ENCODE data around the gene MAP2.

MAP2 gene

DNA sequence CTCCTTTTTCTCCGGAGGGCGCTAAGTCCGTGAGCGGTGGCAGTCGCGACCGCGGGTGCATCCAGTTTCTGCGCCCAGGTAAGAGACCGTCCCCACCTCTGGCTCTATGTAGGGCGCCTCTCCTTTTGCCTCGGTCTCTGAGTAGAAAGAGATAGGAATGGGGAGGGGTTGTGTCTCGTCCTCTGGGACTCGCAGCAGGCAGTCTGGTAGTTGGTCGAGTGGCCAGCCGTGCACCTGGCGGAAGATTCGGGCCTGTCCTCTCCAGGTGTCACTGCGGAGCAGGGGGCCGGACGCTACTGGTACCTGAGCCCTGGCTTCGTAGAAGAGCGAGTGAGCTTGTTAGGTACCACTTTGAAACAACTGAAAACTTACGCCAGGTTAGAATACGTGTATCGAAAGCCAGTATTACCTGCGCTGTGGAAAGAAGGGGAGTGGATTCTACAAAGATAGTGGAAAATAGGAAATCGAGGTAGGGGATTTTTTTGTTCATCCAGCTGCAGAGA, 403 bp downstream of the MAP2 start:
- no peak for DNase-seq (ENCODE audit: low read depth in 2 of 2)

GRCh38 chr2:209424781-209425470, 1.1 kb downstream of the MAP2 start:
- no peak for DNase-seq (ENCODE audit: low read depth in 2 of 2)

- no peak for DNase-seq (ENCODE audit: low read depth in 2 of 2)
These were observed 1.7 kb downstream of the MAP2 start for GRCh38 chr2:209425471-209426071.

- DNase-seq (ENCODE audit: low read depth in 2 of 2): no peak
These were observed 2.6 kb downstream of the MAP2 start for GRCh38 chr2:209426432-209426831.

GRCh38 chr2:209431701-209432100, 7.9 kb downstream of the MAP2 start:
- DNase-seq (ENCODE audit: low read depth in 2 of 2): no peak

- no peak for DNase-seq (ENCODE audit: low read depth in 2 of 2)
These were observed 17.7 kb downstream of the MAP2 start for GRCh38 chr2:209441541-209441940.

GRCh38 chr2:209442939-209443338, 19.1 kb downstream of the MAP2 start:
- no peak for DNase-seq (ENCODE audit: low read depth in 2 of 2)

- no peak for DNase-seq (ENCODE audit: low read depth in 2 of 2)
These were observed 21.6 kb downstream of the MAP2 start for GRCh38 chr2:209445485-209445884.

DNA sequence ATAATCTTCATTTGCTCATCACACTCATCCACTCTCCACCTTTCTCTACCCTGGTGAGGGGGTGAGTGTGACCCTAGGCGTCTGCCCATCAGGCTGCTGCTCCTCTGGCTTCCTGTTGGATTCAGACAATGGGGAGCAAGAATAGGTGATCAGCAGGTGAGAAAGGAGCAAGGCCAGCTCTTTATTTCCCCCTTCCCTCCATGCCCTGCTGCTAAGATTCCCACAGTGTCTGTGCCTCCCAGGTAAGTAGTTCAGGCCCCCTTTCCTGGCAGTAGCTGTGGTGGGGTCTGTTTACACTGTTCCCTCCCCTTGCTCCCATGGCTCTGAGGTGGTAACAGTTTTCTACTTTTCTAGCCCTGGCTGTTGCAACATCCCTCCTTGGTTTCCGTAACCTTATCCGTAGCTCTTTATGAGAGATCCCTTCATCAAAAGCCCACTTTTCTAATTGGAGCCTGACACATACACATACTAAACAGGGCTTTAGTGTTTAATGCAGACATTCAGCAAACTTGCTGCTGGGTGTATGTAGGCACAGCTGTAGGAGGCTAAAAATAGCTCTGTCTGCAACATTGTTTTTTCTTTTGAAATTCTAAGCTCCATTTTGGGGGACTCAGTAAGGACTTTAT, 27.5 kb downstream of the MAP2 start:
- DNase-seq (ENCODE audit: low read depth in 2 of 2): no peak

- no peak for DNase-seq (ENCODE audit: low read depth in 2 of 2)
These were observed 32.6 kb downstream of the MAP2 start for GRCh38 chr2:209456489-209456888.

GRCh38 chr2:209458008-209458979, 34.4 kb downstream of the MAP2 start:
- no peak for DNase-seq (ENCODE audit: low read depth in 2 of 2)

- DNase-seq (ENCODE audit: low read depth in 2 of 2): no peak
These were observed 35.5 kb downstream of the MAP2 start for GRCh38 chr2:209459359-209459758.

GRCh38 chr2:209460151-209460761, 36.4 kb downstream of the MAP2 start:
- no peak for DNase-seq (ENCODE audit: low read depth in 2 of 2)

DNA sequence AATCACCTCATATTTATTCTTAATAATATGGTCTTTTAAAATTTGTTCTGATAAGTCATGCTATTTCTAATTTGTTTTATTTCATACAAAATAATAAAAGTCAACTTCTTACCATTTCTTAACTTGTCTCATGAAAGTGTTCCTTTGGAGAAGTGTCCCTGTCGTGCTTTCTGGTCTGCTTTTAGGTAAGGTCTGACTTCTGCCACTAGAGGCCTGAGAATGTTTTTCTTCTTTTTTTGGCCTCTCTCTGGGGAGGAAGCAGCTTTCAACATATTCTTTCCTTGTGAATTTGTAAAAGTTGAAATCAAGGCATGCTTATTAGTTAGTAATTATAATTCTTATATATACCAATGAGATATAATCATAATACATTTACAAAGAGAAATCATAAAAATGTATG, 39.4 kb downstream of the MAP2 start:
- DNase-seq (ENCODE audit: low read depth in 2 of 2): no peak

DNA sequence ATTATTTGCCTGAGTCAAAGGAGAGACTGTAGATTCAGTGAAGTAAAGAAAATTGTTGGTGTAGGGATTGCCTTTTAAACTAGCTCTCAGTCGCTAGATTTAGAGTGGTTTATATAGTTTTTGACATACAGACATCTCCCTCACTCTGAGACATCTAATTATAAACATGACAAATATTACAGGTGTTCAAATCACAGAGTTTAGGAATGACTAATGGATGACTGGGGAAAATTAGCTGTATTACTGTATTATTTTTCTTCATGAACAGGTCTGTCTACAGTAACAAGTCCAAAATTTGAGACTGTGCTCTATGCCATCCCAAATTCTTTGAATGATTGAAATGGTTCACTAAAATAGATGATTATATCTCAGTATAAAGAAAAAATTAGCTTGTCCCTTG, 40.0 kb downstream of the MAP2 start:
- DNase-seq (ENCODE audit: low read depth in 2 of 2): no peak

DNA sequence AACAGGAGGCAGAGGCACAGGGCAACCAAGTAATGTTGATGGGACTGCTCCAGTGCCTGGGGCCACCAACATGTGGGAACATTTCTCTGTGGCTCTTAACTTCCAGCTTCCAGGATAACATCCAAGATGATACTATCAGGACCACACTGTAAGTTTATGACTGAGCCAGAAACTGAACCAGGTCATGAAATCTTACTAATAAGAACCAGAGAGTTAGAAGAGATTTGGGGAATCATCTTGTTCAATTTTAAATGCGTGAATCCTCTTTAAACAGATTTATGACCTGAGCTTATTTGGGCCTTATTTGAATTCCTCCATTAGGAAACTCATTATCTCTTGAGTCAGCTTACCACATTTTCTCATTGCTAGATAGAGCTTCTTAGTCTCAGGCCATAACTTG, 45.0 kb downstream of the MAP2 start:
- no peak for DNase-seq (ENCODE audit: low read depth in 2 of 2)

- no peak for DNase-seq (ENCODE audit: low read depth in 2 of 2)
These were observed 45.6 kb downstream of the MAP2 start for GRCh38 chr2:209469481-209469880.

DNA sequence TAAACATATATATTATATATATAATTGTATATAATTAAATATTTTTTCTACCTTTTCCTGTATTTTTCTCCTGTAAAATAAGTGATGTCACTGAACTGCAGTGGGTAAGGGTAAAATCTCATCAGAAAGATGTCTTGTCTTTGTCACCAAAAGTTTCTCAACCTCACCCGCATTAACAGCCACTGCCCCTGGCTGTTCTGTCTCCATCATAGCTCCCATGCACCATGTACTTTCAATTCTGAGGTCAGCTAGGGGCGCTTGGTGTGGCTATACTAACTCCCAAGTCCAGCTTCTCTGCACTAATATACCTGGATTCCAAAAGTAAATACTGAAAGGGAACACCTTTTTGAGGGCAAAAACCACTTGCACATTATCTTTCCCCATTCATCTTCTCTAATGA, 46.6 kb downstream of the MAP2 start:
- DNase-seq (ENCODE audit: low read depth in 2 of 2): no peak

DNA sequence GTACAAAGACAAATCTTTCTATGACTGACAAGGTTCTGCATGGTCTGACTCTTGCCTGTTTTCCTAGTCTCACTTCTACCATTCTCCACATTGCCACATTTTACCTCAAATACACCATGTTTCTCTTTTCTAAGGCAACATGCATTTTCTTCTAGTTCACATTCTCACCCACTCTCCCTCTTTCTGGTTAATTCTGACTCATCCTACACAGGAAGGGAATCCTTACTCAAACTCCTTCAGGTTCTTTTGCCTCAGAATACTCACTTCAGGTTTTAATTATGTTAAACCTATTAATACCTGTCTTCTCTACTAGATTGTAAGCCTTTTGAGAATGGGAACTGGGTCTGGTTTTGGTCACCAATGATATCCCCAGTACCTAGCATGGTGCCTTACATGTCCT, 47.2 kb downstream of the MAP2 start:
- no peak for DNase-seq (ENCODE audit: low read depth in 2 of 2)

DNA sequence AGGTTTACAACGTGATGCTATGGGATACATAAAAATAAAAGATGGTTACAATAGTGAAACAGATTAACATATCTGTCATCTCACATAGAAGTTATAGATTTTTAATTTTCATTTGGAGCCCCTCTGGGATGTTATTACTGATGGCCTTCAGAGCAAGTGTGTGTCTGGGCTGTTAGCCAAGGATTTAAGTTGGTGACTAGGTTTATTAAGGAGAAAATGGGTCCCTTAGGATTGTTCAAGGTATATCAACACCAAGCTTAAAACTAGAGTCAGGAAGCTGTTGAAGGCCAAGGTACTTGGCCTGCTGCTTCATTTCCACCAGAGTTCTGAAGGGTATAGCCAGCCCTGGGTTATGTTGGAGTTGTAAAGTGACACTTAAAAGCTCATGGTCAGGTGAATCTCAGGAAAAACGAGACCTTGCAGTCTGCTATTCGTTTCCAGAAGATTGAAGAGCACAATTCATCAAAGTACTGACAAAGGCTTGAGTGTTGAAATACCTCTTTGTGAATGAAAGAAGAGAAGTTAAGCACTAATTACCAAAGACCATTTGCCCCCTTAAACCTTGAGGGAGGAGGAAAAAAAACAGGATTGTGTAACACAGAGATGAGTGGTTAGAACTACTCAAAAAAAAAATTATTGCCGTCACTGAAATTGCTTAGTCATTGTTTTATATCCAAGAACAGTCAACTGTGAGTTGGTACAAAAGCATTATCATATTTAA, 48.4 kb downstream of the MAP2 start:
- no peak for DNase-seq (ENCODE audit: low read depth in 2 of 2)

- no peak for DNase-seq (ENCODE audit: low read depth in 2 of 2)
These were observed 49.0 kb downstream of the MAP2 start for GRCh38 chr2:209472871-209473270.

Measured in stimulated activated CD8-positive, alpha-beta memory T cell treated with anti-CD3 and anti-CD28 coated beads, Interleukin-15, amount 100 ng/mL, for 4 hours (primary cell).